ENCODE results near the gene NCAN. TPM values are rescaled to one million over a fixed set of nuclear protein-coding genes. Genes with fewer than 3 reads are reported as not detected.

NCAN gene
- polyA plus RNA-seq, 1 donor from 2014 or later: 52.1 TPM

DNA sequence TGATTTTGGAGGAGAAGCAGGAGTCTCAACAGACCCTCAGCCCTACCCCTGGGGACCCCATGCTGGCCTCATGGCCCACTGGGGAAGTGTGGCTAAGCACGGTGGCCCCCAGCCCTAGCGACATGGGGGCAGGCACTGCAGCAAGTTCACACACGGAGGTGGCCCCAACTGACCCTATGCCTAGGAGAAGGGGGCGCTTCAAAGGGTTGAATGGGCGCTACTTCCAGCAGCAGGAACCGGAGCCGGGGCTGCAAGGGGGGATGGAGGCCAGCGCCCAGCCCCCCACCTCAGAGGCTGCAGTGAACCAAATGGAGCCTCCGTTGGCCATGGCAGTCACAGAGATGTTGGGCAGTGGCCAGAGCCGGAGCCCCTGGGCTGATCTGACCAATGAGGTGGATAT is 14.9 kb downstream of the NCAN start:
- no peak overlapping the region for H3K4me2 ChIP-seq (ENCODE audit: low read length)
- H3K79me2 ChIP-seq (replicated peaks; ENCODE audit: insufficient read depth, low read length): no peaks in the 10 kb centered on the region
- no peaks in the 10 kb centered on the region for H3K9me2 ChIP-seq (ENCODE audit: insufficient read depth, low read length)
- H4K20me1 ChIP-seq (ENCODE audit: insufficient read depth): no peaks in the 10 kb centered on the region
- H3K9me3 ChIP-seq (ENCODE audit: low read length): no peaks in the 10 kb centered on the region
- TF ChIP-seq, protein P1, sequence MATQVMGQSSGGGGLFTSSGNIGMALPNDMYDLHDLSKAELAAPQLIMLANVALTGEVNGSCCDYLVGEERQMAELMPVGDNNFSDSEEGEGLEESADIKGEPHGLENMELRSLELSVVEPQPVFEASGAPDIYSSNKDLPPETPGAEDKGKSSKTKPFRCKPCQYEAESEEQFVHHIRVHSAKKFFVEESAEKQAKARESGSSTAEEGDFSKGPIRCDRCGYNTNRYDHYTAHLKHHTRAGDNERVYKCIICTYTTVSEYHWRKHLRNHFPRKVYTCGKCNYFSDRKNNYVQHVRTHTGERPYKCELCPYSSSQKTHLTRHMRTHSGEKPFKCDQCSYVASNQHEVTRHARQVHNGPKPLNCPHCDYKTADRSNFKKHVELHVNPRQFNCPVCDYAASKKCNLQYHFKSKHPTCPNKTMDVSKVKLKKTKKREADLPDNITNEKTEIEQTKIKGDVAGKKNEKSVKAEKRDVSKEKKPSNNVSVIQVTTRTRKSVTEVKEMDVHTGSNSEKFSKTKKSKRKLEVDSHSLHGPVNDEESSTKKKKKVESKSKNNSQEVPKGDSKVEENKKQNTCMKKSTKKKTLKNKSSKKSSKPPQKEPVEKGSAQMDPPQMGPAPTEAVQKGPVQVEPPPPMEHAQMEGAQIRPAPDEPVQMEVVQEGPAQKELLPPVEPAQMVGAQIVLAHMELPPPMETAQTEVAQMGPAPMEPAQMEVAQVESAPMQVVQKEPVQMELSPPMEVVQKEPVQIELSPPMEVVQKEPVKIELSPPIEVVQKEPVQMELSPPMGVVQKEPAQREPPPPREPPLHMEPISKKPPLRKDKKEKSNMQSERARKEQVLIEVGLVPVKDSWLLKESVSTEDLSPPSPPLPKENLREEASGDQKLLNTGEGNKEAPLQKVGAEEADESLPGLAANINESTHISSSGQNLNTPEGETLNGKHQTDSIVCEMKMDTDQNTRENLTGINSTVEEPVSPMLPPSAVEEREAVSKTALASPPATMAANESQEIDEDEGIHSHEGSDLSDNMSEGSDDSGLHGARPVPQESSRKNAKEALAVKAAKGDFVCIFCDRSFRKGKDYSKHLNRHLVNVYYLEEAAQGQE (IDR thresholded peaks at IDR 0.05; ENCODE audit: borderline replicate concordance): no peak
- TF ChIP-seq MXI1 (conservative IDR thresholded peaks at IDR 0.05; ENCODE audit: poor library complexity, severe bottlenecking): no peak
- TF ChIP-seq RAD21 (conservative IDR thresholded peaks at IDR 0.05): no peak
- no peak for TF ChIP-seq EZH2 (IDR thresholded peaks at IDR 0.05; ENCODE audit: borderline replicate concordance, insufficient read depth, low read length, poor library complexity, severe bottlenecking)
- no peak for TF ChIP-seq POLR2AphosphoS5 (IDR thresholded peaks at IDR 0.05)
- no peak for TF ChIP-seq SMC3 (conservative IDR thresholded peaks at IDR 0.05; ENCODE audit: poor library complexity)
- TF ChIP-seq, protein P2, sequence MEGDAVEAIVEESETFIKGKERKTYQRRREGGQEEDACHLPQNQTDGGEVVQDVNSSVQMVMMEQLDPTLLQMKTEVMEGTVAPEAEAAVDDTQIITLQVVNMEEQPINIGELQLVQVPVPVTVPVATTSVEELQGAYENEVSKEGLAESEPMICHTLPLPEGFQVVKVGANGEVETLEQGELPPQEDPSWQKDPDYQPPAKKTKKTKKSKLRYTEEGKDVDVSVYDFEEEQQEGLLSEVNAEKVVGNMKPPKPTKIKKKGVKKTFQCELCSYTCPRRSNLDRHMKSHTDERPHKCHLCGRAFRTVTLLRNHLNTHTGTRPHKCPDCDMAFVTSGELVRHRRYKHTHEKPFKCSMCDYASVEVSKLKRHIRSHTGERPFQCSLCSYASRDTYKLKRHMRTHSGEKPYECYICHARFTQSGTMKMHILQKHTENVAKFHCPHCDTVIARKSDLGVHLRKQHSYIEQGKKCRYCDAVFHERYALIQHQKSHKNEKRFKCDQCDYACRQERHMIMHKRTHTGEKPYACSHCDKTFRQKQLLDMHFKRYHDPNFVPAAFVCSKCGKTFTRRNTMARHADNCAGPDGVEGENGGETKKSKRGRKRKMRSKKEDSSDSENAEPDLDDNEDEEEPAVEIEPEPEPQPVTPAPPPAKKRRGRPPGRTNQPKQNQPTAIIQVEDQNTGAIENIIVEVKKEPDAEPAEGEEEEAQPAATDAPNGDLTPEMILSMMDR (IDR thresholded peaks at IDR 0.05; ENCODE audit: poor library complexity, severe bottlenecking): no peak
- no peak for TF ChIP-seq EP300 (conservative IDR thresholded peaks at IDR 0.05; ENCODE audit: poor library complexity, severe bottlenecking)
- no peak for TF ChIP-seq TAF1 (IDR thresholded peaks at IDR 0.05; ENCODE audit: low read depth)
- H2AFZ ChIP-seq (ENCODE audit: low read depth, low read length): no peak overlapping the region
- H3K4me3 ChIP-seq (ENCODE audit: low read length): no peak overlapping the region
- no peak overlapping the region for H3K27ac ChIP-seq (ENCODE audit: low read length)
- H3K36me3 ChIP-seq (ENCODE audit: insufficient read depth, low read length): peaks cover 6% of the 10 kb centered on the region
- no peaks in the 10 kb centered on the region for H3K27me3 ChIP-seq (ENCODE audit: insufficient read depth, low read depth, low read length)
- H3K9ac ChIP-seq (ENCODE audit: low read length): no peak overlapping the region
- no peaks in the 10 kb centered on the region for H3F3A ChIP-seq (ENCODE audit: insufficient read depth, low read length, poor library complexity, severe bottlenecking)

DNA sequence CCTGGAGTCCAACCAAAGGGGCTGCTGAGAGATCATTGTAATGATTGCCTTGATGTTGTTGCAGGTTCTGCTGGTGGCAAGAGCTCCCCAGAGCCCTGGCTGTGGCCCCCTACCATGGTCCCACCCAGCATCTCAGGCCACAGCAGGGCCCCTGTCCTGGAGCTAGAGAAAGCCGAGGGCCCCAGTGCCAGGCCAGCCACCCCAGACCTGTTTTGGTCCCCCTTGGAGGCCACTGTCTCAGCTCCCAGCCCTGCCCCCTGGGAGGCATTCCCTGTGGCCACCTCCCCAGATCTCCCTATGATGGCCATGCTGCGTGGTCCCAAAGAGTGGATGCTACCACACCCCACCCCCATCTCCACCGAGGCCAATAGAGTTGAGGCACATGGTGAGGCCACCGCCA is 15.5 kb downstream of the NCAN start:
- Histone ChIP-seq H3K79me2 (replicated peaks; ENCODE audit: insufficient read depth, low read length) (no peaks in the 10 kb centered on the region), H3F3A (ENCODE audit: insufficient read depth, low read length, poor library complexity, severe bottlenecking) (no peaks in the 10 kb centered on the region), H3K9ac (ENCODE audit: low read length) (no peak overlapping the region), H4K20me1 (ENCODE audit: insufficient read depth) (no peaks in the 10 kb centered on the region), H3K4me2 (ENCODE audit: low read length) (no peak overlapping the region), H3K36me3 (ENCODE audit: insufficient read depth, low read length) (peaks cover 7% of the 10 kb centered on the region), H3K27ac (ENCODE audit: low read length) (no peak overlapping the region), H2AFZ (ENCODE audit: low read depth, low read length) (no peak overlapping the region), H3K4me3 (ENCODE audit: low read length) (no peak overlapping the region), H3K27me3 (ENCODE audit: insufficient read depth, low read depth, low read length) (no peaks in the 10 kb centered on the region), H3K9me2 (ENCODE audit: insufficient read depth, low read length) (no peaks in the 10 kb centered on the region), H3K9me3 (ENCODE audit: low read length) (no peaks in the 10 kb centered on the region)
- TF ChIP-seq EZH2 (IDR thresholded peaks at IDR 0.05; ENCODE audit: borderline replicate concordance, insufficient read depth, low read length, poor library complexity, severe bottlenecking): no peak
- TF ChIP-seq POLR2AphosphoS5 (IDR thresholded peaks at IDR 0.05): no peak
- TF ChIP-seq, protein P1 (IDR thresholded peaks at IDR 0.05; ENCODE audit: borderline replicate concordance): no peak
- no peak for TF ChIP-seq SMC3 (conservative IDR thresholded peaks at IDR 0.05; ENCODE audit: poor library complexity)
- TF ChIP-seq MXI1 (conservative IDR thresholded peaks at IDR 0.05; ENCODE audit: poor library complexity, severe bottlenecking): no peak
- TF ChIP-seq EP300 (conservative IDR thresholded peaks at IDR 0.05; ENCODE audit: poor library complexity, severe bottlenecking): no peak
- TF ChIP-seq RAD21 (conservative IDR thresholded peaks at IDR 0.05): no peak
- TF ChIP-seq, protein P2 (IDR thresholded peaks at IDR 0.05; ENCODE audit: poor library complexity, severe bottlenecking): no peak
- TF ChIP-seq TAF1 (IDR thresholded peaks at IDR 0.05; ENCODE audit: low read depth): no peak

All from neural cell (in vitro differentiated cells).